GM19025 (cell line): ENCODE measurements around the gene ACTG1.

Experiments used
- ATAC-seq: cut with Tn5 transposase; IDR thresholded peaks from one replicate; pipeline ENCODE4 v1.9.1; 2021; ENCODE audit warnings: mild to moderate bottlenecking, low read depth, moderate library complexity; ENCODE audit not compliant: unreplicated experiment

Gene ACTG1

GRCh38 chr17:81512562-81513371 lies at the start of gene ACTG1:
Gene ACTG1 (minus strand): TSS chr17:81512799. CDS start chr17:81512354, 445 bp downstream.
- peak; percentile 48 for ATAC-seq

DNA sequence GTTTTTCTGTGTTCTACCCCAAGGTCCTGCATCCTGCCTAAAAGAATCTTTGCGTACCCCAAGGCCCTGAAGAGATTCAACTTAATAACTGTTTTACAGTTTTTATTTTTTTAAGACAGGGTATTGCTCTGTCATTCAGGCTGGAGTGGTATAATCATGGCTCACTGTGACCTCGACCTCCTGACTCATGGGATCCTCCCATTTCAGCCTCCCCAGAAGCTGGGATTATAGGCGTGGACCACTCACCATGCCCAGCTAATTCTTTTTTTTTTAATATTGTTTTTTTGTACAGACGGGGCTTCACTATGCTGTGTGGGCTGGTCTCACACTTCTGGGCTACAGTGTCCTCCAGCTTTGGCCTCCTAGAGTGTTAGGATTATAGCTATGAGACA lies 48.9 kb upstream of the ACTG1 start:
- ATAC-seq: no peak

DNA sequence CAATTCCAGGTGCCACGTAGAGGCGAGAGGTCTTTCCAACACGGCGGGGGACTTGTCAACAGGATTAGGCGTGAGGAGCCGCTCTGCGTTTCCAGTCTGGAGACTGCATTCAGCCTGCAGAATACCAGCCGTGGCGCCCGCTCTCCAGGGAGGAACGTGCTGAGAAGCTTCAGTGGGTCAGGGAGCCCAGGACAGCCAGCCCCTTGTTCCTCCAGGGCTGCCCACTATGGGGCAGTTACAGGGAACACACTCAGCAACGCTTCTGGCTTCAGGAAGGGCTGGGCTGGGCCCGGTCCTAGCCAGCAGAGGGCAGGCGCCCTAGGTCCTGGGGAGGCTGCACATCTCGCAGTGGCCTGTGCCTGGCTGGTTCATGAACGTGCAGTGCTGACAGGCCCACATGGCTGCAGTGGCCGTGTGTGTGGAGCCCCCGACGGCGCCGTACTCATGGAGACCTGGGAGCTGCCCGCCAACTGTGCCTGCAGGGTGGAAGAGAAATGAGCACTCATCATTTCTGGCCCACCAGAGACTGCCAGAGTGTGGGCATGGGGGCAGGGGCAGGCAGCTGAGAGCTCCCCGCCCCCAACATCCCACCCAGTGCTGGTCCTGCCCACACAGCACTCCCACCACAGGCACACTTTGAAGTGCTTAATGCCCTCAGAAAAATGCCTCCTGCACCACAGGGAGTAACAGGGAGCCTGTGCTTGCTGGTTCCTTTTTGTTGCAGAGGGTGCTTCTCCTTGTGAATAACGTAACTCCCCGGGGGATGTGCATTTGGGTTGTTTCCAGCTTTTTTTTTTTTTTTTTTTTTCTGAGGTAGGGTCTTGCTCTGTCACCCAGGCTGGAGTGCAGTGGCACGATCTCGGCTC lies 46.6 kb upstream of the ACTG1 start:
- no peak for ATAC-seq

DNA sequence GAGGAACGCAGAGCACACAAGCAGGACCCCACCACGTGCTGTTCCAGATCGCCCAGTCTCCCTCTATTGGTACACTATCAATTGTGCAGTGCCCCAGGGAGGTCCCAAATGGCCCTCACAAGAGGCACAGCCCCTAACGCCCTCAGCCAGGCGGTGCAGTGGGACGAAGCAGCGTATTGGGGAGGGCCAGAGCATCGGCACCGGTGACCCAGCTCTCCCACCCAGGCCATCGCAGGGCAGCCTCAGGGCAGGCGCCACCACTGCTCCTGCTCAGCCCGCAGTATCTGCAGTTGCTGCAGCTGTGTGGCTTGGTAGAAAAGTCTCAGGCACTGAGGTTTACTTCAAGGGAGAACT lies 45.5 kb upstream of the ACTG1 start:
- no peak for ATAC-seq

DNA sequence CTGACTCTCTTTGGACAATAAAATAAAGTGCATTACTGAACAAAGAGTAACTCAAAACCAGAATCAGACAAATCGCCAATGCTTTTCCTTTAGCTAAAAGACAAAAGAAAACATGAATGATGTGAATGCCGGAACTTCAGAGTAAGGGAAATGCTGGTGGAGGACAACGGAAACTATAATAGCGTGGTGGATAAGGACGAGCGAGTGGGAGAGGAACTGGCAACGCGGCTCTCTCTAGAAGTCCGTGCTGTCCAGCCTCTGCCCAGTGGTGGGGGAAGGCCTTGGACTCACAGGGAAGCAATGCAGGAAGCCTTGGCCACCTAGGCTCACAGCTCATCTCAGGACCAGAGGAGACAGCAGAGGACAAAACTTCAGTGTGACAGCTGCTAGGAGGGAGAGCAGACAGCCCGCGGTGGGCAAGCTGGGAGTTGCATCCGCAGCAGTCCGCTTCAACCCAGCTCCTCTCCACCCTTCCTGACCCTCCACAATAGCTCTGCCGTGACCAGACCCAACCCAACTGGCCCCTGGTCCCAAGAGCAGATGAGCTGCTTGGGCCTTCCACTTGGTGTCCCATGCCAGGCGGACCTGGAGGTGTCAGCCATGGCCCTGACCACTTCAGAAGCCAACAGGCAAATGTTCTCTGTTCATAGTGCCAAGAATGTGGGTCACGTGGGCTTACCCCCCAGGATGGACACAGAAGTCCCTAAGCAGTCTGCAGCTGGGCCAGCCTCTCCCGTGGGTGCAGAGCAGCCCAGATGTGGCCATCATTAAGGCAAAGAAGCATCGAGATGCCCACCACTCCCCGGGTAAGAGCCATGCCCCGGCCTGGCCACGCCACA lies 44.9 kb upstream of the ACTG1 start:
- no peak for ATAC-seq

- ATAC-seq: no peak
Observed at GRCh38 chr17:81556863-81557262, 44.3 kb upstream of the ACTG1 start.

GRCh38 chr17:81556175-81556691 lies 43.6 kb upstream of the ACTG1 start:
- ATAC-seq: no peak

- ATAC-seq: no peak
Observed at GRCh38 chr17:81553616-81554181, 41.1 kb upstream of the ACTG1 start.

- peak; percentile 33 for ATAC-seq
Observed at GRCh38 chr17:81553018-81553615, 40.5 kb upstream of the ACTG1 start.

GRCh38 chr17:81552244-81553017 lies 39.8 kb upstream of the ACTG1 start, which contains the start of gene FAAP100:
Gene FAAP100 (minus strand): TSS chr17:81552353. CDS start chr17:81552330, 23 bp downstream.
- peak; percentile 47 for ATAC-seq

- ATAC-seq: peak; percentile 26
Observed at GRCh38 chr17:81551458-81552243, 39.1 kb upstream of the ACTG1 start.

- ATAC-seq: no peak
Observed at GRCh38 chr17:81550830-81551457, 38.3 kb upstream of the ACTG1 start.

DNA sequence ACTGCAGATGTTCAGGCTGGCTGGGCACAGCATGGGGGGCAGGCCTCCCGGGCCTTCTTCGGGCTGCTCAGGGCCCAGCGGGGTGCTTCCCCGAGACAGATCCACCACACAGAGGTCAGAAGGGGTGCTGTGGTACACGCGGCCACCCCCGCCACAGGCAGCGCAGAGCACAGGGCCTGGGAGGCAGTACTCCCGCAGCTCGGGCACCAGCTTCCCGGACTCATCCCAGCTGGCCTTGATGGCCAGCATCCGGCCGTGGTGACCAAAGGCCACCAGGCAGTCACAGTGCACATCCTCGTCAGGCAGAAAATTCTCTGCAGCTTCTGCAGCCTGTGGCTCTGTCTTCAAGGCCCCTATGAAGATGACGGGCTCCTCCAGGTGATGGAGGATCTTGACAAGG lies 37.7 kb upstream of the ACTG1 start:
- ATAC-seq: no peak

DNA sequence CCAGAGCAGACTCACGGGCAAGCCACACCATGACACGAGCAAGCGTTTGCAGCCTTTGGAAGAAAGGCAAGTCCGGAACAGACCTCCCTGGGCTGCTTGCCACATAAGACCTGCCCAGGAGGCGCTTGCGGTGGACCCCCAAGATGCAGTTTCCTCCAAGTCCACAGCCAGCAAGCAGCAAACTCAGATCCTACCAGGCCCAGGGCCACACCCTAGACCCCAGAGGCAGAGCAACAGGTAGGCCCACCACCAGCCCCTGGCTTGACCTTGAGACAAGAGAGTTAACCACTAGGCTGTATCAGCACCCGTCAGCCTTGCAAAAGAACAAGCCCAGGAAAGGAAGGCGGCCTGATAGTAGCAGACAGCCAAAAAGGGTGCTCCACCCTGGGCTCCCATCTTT lies 37.2 kb upstream of the ACTG1 start:
- ATAC-seq: no peak

DNA sequence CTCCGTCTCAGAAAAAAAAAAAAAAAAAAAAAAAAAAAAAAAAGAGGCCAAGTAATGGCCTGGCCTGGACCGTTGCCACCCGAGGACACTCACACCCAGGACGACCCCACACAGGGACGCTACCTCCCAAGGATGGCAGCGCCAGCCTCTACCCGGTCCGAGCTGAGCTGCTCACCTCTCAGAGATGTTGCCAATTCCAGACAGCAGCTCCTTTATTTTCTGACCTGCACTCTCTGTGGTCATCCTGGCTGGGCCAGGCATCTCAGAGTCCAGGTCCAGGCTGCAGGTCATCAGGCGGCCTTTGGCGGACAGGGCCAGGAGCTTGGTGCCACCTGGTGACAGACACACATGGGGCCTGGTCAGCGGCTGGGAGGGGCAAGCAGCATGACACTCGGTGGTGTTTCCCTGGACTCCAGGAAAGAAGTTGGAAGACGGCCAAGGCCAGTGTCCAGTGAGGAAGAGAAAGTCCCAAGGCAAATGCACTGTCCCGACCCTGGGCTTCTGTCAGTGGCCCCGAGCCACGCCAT lies 36.5 kb upstream of the ACTG1 start:
- no peak for ATAC-seq

- no peak for ATAC-seq
Observed at GRCh38 chr17:81547614-81547982, 35.0 kb upstream of the ACTG1 start.

- ATAC-seq: no peak
Observed at GRCh38 chr17:81546906-81547613, 34.5 kb upstream of the ACTG1 start.
